Hematopoietic multipotent progenitor cell treated with erythropoietin and hydrocortisone succinate and interleukin-3 and kit ligand, for 4 days (in vitro differentiated cells): ENCODE measurements around the gene SNX14.

Experiments used
- DNase-seq: peaks from one replicate; pipeline ENCODE4 v3.0.0-alpha.2; 2015

SNX14 gene

DNA sequence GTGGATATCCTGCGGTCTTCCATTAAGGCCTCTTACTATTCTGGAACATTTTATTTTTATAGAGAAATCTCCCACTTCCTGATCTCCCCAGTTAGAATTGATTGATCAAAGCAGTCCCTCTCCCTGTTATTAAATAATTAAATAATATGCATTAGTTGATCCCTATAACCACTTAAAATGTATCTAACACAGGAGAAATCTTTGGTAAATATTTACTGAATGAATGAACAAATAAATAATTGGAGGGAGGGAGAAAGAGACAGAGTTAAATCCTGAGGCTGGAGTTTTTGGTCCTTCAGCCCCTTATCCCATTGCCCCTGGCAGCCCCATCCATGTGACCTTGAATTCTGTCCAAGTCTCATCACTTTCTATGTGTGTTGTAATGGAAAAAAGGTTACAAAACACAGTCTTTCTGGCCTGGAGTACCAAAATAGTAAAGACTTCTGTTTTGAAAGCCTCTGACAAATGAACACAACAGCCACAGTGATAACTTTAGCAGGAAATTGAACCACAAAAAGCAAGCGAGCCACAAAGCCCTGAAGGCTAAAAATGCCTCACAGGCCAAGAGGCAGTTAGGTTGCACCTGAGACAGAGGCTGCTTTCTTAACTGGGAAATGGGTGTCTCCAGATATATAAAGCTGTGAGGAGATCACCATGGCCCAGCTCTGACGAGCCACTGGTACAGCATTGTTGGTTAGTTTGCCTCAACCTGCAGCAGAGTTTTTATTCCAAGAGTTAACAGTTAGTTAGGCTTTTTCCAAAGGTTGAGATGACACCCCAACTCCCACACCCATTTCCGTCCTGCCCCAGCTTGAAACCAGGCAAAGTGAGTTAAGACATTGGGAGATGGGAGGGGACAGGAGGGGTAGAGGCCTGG lies 132.5 kb downstream of the SNX14 start:
- peak; percentile 62 for DNase-seq

DNA sequence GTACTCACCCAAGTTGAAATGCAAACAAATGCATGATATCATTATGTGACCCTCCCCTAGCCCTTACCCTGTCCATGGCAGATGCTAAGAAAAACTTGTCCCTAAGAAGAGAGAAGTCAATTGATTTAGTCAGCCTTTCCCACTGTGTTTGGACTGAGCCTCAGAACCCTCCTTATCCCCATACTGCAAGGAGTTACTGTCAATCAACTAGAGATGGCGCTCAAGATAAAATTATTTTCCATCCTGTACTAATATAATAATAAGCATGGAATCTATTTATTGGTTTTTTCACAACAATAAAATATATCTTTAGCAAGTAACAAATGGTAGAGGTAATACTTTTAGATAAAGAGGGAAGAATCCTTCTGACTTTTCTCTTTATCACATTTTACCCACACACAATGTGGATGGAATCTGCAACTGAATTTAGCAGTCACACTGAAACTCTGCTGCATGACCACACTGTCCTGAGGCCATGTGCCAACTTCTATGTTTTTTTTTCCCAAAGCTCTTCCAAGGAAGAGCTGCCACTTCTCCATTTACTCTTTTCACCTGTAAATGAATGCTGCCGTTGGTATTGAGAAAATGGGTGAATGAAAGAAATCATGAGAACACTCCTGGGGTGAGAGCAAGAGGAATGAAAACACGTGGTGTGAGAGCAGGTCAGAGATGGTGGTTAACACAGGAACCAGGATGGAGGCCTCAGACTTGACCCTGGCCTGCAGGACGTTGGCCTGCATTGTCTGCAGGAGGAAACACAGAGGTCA lies 133.3 kb downstream of the SNX14 start:
- no peak for DNase-seq

DNA sequence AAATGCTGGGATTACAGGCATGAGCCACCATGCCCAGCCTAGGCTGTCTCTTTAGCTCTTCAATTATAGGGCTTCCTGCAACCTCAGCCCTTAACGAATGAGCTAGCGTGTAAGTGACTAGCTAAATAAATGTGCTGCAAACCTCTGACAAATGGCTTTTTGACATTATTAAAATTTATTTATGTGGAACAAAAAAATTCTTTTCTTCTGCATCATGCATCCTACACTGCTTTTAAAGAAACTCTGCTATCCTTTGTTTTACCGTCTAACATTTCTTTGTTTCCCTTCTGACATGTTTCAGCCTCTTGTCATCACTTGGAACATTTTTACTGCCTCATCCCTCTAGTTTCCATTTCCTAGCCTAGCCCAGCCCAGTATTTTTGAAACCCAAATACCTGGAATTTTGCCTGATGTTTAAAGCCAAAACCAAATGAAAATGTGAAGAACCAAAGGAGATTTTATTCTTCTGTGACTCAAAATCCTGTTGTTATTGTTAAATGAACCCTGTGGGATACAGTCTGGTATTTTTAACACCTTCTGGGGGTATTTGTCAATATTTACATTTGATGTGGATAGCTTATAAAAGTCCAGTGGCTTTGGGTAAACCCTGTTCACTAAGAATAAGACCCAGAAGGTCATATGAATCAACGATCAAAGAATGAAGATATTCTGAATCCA lies 134.3 kb downstream of the SNX14 start:
- DNase-seq = no peak

DNA sequence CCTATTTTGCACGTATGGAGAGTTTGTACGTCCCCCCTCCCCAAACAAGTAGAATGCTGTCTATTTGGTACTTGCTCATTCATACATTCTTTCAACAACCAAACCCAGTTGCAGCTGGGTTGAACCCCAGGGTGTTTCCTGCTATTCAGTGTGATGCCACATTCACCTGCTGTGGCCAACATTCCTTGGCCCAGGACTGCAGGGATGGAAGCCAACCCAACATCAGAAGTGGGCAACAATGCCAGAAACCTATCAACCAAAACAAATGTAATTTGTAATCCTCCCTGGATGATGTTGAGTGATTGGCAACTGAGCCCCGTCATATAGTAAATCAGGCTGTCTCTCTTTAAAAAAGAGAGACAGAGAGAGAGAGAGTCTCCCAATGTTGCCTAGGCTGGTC lies 134.9 kb downstream of the SNX14 start:
- DNase-seq = no peak

DNA sequence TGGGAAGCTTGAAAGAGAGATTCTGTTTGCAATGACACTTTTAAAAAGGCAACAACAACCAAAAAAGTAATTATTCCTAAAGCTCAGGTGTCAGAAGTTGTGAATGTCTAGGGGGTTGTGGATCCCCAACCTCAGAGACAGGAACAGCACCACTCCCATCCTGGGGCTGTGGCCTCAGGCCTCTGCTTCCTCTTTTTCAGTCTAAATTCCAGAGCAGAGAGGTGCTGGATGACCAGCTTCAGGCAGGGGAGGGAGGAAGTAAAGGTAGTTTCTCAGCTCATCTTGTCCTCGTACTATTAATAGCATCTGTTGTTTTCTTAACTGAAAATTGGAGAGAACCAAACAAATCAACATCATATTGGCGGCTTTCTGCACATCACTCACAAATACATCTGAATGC lies 135.5 kb downstream of the SNX14 start:
- peak; percentile 32 for DNase-seq

DNA sequence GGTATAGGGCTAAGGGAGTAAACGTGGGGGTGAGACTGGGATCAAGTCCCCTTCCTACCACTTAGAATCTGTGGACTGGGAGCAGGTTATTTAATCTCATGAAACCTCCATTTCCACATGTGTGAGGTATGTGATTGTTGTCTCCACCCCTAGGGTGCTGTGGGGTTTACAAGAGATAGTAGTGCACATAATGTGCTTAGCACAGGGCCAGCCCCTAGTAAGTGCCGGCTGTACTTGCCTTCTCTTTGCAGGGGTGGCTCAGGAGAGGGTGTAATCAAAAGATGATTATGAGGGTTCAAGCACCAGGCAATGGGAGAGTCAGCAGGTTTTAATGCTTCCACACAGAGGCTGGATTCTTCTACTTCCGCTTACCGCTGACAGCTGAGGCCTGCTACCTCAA lies 136.9 kb downstream of the SNX14 start:
- no peak for DNase-seq
